IPS-20b (cell line): ENCODE measurements around the gene TBC1D10B.
"Not testable (repeated sequence)": the region's sequence is repeated elsewhere in the genome, so short reads cannot be mapped to it uniquely, and the experiment has no call there.

Source experiments
- H3K27ac ChIP-seq: one replicate; pipeline ENCODE4 v1.5.1; 2013; ENCODE audit warnings: low read length
- H3K27me3 ChIP-seq: 2 replicates; pipeline ENCODE4 v1.6.1; 2013; ENCODE audit warnings: mild to moderate bottlenecking, low read length, inconsistent platforms; ENCODE audit not compliant: insufficient read depth
- H3K36me3 ChIP-seq: 2 replicates; pipeline ENCODE4 v1.6.1; 2013; ENCODE audit warnings: low read depth, mild to moderate bottlenecking, inconsistent platforms, low read length, moderate library complexity; ENCODE audit not compliant: insufficient read depth
- H3K4me1 ChIP-seq: 2 replicates; pipeline ENCODE4 v1.6.1; 2013; ENCODE audit warnings: mild to moderate bottlenecking, control low read depth, inconsistent platforms, low read length, moderate library complexity; ENCODE audit not compliant: insufficient read depth
- H3K4me3 ChIP-seq: 2 replicates; pipeline ENCODE4 v1.5.1; 2013; ENCODE audit warnings: mild to moderate bottlenecking, low read length, inconsistent platforms
- H3K9ac ChIP-seq: 2 replicates; pipeline ENCODE4 v1.6.1; 2013; ENCODE audit warnings: low read depth, mild to moderate bottlenecking, inconsistent platforms, low read length, moderate library complexity
- H3K9me3 ChIP-seq: 2 replicates; pipeline ENCODE4 v1.6.1; 2013; ENCODE audit warnings: mild to moderate bottlenecking, low read depth, low read length, inconsistent platforms; ENCODE audit not compliant: insufficient read depth

TBC1D10B gene

DNA sequence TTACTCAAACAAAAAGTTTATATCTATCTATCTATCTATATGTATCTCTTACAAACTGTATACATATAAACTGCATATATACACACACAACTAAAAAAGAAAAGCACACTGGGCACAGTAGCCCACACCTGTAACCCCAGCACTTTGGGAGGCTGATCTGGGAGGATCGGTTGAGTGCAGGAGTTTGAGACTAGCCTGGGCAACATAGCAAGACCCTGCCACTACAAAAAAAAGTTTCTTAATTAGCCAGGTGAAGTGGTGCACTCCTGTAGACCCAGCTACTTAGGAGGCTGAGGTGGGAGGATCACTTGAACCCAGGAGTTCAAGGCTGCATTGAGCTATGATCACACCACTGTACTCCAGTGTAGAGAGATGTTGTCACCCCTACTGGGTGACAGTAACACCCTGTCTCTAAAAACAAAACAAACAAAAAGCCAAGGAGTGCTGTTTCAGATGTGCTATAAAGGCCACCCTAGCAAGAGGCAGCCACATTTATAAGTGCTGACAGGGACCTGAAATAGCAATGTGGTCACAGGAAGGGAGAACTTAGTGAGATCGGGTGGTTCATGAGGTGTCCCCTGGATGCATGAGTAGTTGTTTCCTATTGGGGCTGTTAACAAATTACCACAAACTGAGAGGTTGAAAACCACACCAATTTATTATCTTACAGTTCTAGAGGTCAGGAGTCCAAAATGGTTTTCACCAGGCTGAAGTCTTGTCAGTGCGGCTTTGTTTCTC is 20.0 kb downstream of the TBC1D10B start:
- Histone ChIP-seq H3K4me3 (no peak overlapping the region), H3K36me3 (peaks cover 39% of the 10 kb centered on the region), H3K9me3 (no peaks in the 10 kb centered on the region), H3K4me1 (0 out of 2 replicates have a peak, but pooled peaks cover 5% of the 10 kb centered on the region), H3K27me3 (no peaks in the 10 kb centered on the region), H3K9ac (no peak overlapping the region), H3K27ac (no peak overlapping the region)

DNA sequence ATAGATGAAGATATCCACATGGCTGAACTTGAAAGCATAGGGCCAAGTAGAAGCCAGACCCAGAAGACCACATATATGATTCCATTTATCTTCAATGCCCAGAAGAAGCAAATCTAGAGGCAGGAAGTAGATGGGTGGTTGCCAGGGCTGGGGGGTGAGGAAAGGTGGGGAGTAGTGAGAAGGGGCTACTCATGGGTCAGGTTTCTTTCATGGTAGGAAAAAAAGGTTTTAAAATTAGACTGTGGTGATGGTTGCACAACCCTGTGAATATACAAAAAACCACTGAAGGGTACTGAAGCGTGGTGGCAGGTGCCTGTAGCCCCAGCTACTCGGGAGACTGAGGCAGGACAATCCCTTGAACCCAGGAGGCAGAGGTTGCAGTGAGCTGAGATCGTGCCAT is 20.6 kb downstream of the TBC1D10B start:
- Histone ChIP-seq H3K36me3 (peaks cover 39% of the 10 kb centered on the region), H3K4me3 (no peak overlapping the region), H3K27ac (no peak overlapping the region), H3K27me3 (no peaks in the 10 kb centered on the region), H3K4me1 (0 out of 2 replicates have a peak, but pooled peaks cover 5% of the 10 kb centered on the region), H3K9ac (no peak overlapping the region), H3K9me3 (no peaks in the 10 kb centered on the region)

DNA sequence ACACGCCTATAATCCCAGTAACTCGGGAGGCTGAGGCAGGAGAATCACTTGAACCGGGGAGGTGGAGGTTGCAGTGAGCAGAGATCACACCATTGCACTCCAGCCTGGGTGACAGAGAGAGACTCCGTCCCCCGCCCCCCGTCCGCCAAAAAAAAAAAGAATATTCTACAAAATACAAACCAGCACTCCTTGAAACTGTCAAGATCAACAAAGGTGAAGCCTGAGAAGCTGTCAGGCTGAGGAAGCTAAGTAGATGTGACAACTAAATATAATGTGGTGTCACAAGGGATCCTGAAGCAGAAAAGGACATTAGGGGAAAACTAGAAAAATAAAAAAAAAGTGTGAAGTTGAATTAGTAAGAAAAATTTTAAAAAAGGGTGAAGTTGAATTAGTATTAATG is 21.4 kb downstream of the TBC1D10B start:
- no peak overlapping the region for H3K27ac ChIP-seq
- H3K27me3 ChIP-seq = no peaks in the 10 kb centered on the region
- H3K4me3 ChIP-seq = no peak overlapping the region
- H3K9me3 ChIP-seq = no peaks in the 10 kb centered on the region
- peaks cover 39% of the 10 kb centered on the region for H3K36me3 ChIP-seq
- H3K9ac ChIP-seq = no peak overlapping the region
- 0 out of 2 replicates have a peak, but pooled peaks cover 1% of the 10 kb centered on the region for H3K4me1 ChIP-seq

DNA sequence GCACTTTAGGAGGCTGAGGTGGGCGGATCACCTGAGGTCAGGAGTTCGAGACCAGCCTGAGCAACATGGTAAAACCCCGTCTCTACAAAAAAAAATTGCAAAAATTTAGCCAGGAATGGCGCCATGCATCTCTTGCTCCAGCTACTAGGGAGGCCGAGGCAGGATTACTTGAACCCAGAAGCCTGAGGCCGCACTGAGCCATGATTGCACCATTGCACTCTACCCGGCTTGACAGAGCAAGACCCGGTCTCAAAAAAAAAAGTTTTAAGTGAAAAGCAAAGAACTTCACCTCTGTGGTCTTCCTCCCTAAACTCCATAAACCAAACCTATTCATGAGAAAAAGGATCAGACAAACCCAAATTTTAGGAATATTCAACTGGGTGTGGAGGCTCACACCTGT is 22.2 kb downstream of the TBC1D10B start:
- Histone ChIP-seq H3K4me1 (no peaks in the 10 kb centered on the region), H3K27ac (no peak overlapping the region), H3K36me3 (peaks cover 31% of the 10 kb centered on the region), H3K4me3 (no peak overlapping the region), H3K9ac (no peak overlapping the region), H3K9me3 (no peaks in the 10 kb centered on the region), H3K27me3 (no peaks in the 10 kb centered on the region)

DNA sequence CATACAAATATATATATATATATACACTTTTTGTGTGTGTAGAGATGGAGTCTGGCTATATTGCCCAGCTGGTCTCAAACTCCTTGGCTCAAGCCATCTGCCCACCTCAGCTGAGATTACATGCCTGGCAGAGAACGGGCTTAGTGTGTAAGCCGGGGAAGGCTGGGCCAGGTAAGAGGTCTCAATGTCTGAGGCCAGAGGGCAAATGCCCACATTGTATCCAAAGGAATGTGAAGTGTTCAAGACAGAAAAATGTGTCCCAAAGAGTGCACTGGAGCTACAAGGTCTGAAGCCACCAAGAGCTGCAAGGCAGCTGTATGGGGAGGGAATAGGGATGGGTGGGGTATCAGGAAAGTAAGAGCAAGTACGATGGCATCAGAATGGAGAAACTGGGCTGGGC is 24.0 kb downstream of the TBC1D10B start:
- Histone ChIP-seq H3K9ac (no peak overlapping the region), H3K36me3 (peaks cover 13% of the 10 kb centered on the region), H3K4me1 (no peaks in the 10 kb centered on the region), H3K27me3 (no peaks in the 10 kb centered on the region), H3K27ac (no peak overlapping the region), H3K4me3 (no peak overlapping the region), H3K9me3 (no peaks in the 10 kb centered on the region)

DNA sequence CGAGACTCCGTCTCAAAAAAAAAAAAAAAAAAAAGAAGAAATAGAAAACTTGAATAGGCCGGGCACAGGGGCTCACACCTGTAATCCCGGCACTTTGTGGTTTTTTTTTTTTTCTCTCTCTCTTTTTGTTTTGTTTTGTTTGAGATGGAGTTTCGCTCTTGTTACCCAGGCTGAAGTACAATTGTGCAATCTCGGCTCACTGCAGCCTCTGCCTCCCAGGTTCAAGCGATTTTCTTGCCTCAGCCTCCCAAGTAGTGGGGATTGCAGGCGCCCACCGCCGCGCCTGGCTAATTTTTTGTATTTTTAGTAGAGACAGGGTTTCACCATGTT is 26.8 kb downstream of the TBC1D10B start:
- H3K27me3 ChIP-seq, H3K36me3 ChIP-seq, H3K27ac ChIP-seq, H3K4me1 ChIP-seq, H3K9ac ChIP-seq, H3K4me3 ChIP-seq, H3K9me3 ChIP-seq: not testable (repeated sequence)

DNA sequence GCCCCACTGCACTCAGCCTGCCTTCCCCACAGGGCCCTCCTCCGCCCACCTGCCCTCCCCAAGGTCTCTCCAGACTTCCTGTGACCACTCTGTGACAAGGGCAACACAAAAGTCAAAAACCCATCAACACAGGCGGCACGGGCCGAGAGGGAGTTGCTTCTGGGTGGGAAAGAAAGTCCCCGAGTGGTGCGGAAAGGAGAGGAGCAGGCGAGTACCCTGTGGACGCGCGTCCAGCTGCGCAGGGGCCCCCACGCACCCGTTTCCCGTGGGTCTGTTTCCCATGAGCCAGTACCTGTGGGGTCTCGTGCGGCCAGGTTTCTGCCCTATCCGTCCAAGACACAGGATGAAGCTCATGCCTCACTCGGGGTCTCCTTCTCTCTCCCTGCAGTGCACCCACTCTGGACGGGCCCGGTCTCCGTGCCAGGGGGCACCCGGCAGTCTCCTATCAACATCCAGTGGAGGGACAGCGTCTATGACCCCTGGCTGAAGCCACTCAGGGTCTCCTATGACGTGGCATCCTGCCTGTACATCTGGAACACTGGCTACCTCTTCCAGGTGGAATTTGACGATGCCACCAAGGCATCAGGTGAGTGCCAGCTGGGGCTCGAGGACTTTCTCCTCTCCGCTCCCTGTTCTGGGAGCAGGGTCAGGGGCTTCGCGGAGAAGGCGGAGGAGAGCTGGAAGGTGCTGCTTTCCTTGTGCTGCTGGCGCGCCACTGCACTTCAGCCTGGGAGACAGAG is 27.4 kb downstream of the TBC1D10B start:
- H3K4me1 ChIP-seq = no peaks in the 10 kb centered on the region
- no peaks in the 10 kb centered on the region for H3K9me3 ChIP-seq
- H3K4me3 ChIP-seq = no peak overlapping the region
- no peaks in the 10 kb centered on the region for H3K36me3 ChIP-seq
- no peak overlapping the region for H3K9ac ChIP-seq
- no peaks in the 10 kb centered on the region for H3K27me3 ChIP-seq
- H3K27ac ChIP-seq = no peak overlapping the region

DNA sequence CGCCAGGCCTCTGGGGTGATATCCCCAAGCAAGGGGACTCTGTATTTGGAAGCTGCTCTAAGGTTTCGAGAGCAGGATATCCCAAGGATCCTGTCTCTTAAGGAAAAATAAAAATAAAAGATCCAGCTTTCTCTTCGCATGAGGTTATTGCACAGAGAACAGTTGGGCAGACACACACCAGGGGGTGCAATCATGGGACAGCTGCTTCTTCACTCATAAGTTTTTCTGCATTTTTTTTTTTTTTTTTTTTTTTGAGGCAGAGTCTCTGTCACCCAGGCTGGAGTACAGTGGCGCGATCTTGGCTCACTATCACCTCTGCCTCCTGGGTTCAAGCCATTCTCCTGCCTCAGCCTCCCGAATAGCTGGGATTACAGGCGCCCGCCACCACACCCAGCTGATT is 28.3 kb downstream of the TBC1D10B start:
- not testable (repeated sequence) for H3K4me3 ChIP-seq, H3K4me1 ChIP-seq, H3K27ac ChIP-seq, H3K9me3 ChIP-seq, H3K36me3 ChIP-seq, H3K27me3 ChIP-seq, H3K9ac ChIP-seq

DNA sequence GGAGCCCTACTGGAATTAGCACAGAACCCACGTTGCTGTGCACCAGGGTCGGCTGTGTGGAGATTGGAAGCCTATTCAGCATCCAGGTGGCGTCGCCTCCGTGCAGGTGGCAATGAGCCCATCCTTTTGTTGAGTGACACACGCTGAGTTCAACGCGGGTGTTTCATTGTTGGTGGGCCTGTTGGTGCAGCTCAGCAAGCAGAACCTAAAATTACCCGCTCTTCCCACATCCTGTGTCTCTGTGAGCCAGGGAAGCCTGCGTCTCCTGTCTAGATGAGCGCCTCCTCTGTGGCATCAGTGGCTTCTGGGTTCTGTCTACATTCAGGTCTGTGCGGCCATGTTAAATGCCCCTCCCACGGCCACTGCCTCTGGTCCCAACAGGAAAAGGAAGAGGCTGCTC is 29.7 kb downstream of the TBC1D10B start:
- H3K9me3 ChIP-seq = no peaks in the 10 kb centered on the region
- H3K4me3 ChIP-seq = no peak overlapping the region
- H3K4me1 ChIP-seq = no peaks in the 10 kb centered on the region
- H3K27ac ChIP-seq = no peak overlapping the region
- no peaks in the 10 kb centered on the region for H3K27me3 ChIP-seq
- H3K9ac ChIP-seq = no peak overlapping the region
- H3K36me3 ChIP-seq = no peaks in the 10 kb centered on the region

DNA sequence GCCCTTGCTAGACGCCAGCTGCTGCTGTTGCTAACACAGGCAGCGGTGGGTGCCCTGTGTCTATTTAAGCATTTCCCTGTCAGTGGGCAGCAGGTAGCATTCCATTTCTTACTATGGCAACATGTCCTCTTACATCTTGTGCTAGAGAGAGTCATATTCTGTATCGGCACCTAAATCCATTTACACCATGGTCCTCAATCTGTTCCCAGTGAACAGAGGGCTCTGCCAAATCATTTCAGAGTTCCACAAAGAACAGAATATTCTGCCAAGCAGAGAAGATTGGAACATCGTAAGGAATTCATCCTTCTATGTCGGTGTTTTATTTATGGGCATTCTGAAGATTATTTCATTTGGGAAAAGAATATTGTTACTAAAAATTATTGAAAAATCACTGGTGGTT is 31.6 kb downstream of the TBC1D10B start:
- H3K9me3 ChIP-seq, H3K36me3 ChIP-seq, H3K4me3 ChIP-seq, H3K9ac ChIP-seq, H3K27ac ChIP-seq, H3K4me1 ChIP-seq, H3K27me3 ChIP-seq: not testable (repeated sequence)

DNA sequence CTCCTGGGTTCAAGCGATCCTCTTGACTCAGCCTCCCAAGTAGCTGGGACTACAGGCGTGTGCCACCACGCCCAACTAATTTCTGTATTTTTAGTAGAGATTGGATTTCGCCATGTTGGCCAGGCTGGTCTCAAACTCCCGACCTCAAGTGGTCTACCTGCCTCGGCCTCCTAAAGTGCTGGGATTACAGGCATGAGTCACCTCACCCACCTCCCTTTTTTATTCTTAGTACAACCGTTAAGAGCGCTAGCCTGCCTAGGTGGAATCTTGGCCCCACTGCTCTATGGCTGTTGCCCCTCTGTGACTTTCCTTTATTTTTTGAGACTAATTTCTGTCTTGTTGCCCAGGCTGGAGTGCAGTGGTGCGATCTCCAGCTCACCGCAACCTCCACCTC is 32.3 kb downstream of the TBC1D10B start:
- not testable (repeated sequence) for H3K36me3 ChIP-seq, H3K9ac ChIP-seq, H3K9me3 ChIP-seq, H3K4me3 ChIP-seq, H3K27ac ChIP-seq, H3K27me3 ChIP-seq, H3K4me1 ChIP-seq
